Body of pancreas (tissue), 4 donors: Measurements from ENCODE around the gene C22orf42.

Source experiments
- POLR2A ChIP-seq, 3 donors: fragments of 450-650 bp; IDR thresholded peaks; one replicate each; pipeline ENCODE4 v1.6.1; 2016; ENCODE audit warnings: antibody characterized with exemption in 3 of 3, mild to moderate bottlenecking in 2 of 3
- TF ChIP-seq, protein P1 (sequence below), 7 experiments: fragments of 450-650 bp in 4 of 7; fragments of 200-600 bp in 3 of 7; sonication (generic) in 3 of 7; IDR thresholded peaks; one replicate each; pipeline ENCODE4 v1.5.1; 2016 to 2019; ENCODE audit warnings: antibody characterized with exemption in 7 of 7

DNA sequence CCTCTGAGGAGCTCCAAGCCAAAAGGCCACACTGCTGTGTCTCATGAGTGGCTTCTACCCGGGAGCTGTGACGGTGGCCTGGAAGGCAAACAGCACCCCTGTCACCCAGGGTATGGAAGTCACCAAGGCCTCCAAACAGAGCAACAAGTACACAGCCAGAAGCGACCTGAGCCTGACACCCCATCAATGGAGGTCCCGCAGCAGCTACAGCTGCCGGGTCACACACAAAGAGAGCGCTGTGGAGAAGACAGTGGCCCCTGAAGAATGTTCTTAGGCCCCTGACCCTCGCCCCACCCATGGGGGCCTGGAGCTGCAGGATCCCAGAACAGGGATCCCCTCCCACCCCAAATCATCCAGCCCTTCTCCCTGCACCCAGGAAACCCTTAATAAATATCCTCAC is 40.9 kb upstream of the C22orf42 start:
- TF ChIP-seq, protein P1, sequence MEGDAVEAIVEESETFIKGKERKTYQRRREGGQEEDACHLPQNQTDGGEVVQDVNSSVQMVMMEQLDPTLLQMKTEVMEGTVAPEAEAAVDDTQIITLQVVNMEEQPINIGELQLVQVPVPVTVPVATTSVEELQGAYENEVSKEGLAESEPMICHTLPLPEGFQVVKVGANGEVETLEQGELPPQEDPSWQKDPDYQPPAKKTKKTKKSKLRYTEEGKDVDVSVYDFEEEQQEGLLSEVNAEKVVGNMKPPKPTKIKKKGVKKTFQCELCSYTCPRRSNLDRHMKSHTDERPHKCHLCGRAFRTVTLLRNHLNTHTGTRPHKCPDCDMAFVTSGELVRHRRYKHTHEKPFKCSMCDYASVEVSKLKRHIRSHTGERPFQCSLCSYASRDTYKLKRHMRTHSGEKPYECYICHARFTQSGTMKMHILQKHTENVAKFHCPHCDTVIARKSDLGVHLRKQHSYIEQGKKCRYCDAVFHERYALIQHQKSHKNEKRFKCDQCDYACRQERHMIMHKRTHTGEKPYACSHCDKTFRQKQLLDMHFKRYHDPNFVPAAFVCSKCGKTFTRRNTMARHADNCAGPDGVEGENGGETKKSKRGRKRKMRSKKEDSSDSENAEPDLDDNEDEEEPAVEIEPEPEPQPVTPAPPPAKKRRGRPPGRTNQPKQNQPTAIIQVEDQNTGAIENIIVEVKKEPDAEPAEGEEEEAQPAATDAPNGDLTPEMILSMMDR (IDR thresholded peaks at IDR 0.05), result no peak
- TF ChIP-seq POLR2A (IDR thresholded peaks at IDR 0.05), result no peak
